GM19193 (cell line): ENCODE measurements around the gene ZBTB42.

Experiments
- POLR2A ChIP-seq: IDR thresholded peaks from 4 replicates; pipeline ENCODE4 v1.6.1; 2011; ENCODE audit not compliant: insufficient read depth, insufficient read length; ENCODE audit errors: extremely low read depth

Gene ZBTB42

GRCh38 chr14:104766256-104766862, 34.5 kb upstream of the ZBTB42 start:
- TF ChIP-seq POLR2A: no peak

- no peak for TF ChIP-seq POLR2A
These were observed 33.9 kb upstream of the ZBTB42 start for GRCh38 chr14:104766863-104767633.

- TF ChIP-seq POLR2A: no peak
These were observed 33.3 kb upstream of the ZBTB42 start for GRCh38 chr14:104767634-104767918.

- TF ChIP-seq POLR2A: no peak
These were observed 32.2 kb upstream of the ZBTB42 start for GRCh38 chr14:104768437-104769323.

GRCh38 chr14:104769324-104770071, 31.4 kb upstream of the ZBTB42 start:
- no peak for TF ChIP-seq POLR2A

- TF ChIP-seq POLR2A: no peak
These were observed 30.8 kb upstream of the ZBTB42 start for GRCh38 chr14:104770072-104770579.

GRCh38 chr14:104770851-104771272, 30.0 kb upstream of the ZBTB42 start:
- no peak for TF ChIP-seq POLR2A

- TF ChIP-seq POLR2A: no peak
These were observed 29.5 kb upstream of the ZBTB42 start for GRCh38 chr14:104771374-104771773.

- TF ChIP-seq POLR2A: no peak
These were observed 28.8 kb upstream of the ZBTB42 start for GRCh38 chr14:104771918-104772706.

- no peak for TF ChIP-seq POLR2A
These were observed 28.0 kb upstream of the ZBTB42 start for GRCh38 chr14:104772707-104773504.

- TF ChIP-seq POLR2A: no peak
These were observed 27.1 kb upstream of the ZBTB42 start for GRCh38 chr14:104773505-104774452.

- no peak for TF ChIP-seq POLR2A
These were observed 26.3 kb upstream of the ZBTB42 start for GRCh38 chr14:104774453-104775072.
